H1 (cell line): ENCODE results near the gene HHIPL2. TPM values are rescaled to one million over a fixed set of nuclear protein-coding genes. Genes with fewer than 3 reads are reported as not detected.
"Not testable (repeated sequence)": the region's sequence is repeated elsewhere in the genome, so short reads cannot be mapped to it uniquely, and the experiment has no call there.

Source experiments
- CTCF ChIA-PET: fragments of 300-600 bp; sonication (Branson Sonifier 250); formaldehyde crosslinking; loops from one replicate; lab custom pipeline; 2021; ENCODE audit not compliant: partially characterized antibody; lab: Charles Lee
- POLR2A ChIA-PET: fragments of 300-600 bp; sonication (Branson Sonifier 250); formaldehyde crosslinking; loops from one replicate; lab custom pipeline; 2021; ENCODE audit warnings: inconsistent platforms; ENCODE audit not compliant: partially characterized antibody; lab: Charles Lee
- DNase-seq, 2 experiments: peaks; one replicate each; pipeline versions ENCODE4 v3.0.0 to v3.0.0-alpha.2; 2010 to 2022; ENCODE audit warnings: low spot score in 2 of 2, low read depth in 1 of 2, mixed read lengths in 1 of 2
- FAIRE-seq: peaks from 2 replicates; lab custom pipeline; 2011; peaks lifted over from hg19 to GRCh38; lab: Jason Lieb, UNC
- H2AFZ ChIP-seq: 2 replicates; pipeline ENCODE4 v1.8.1; 2012; ENCODE audit warnings: low read length, inconsistent platforms
- H2AK5ac ChIP-seq: 2 replicates; pipeline ENCODE4 v1.6.1; 2013; ENCODE audit warnings: low read depth, low read length
- H2BK120ac ChIP-seq: replicated peaks from 2 replicates; pipeline ENCODE3; 2013; ENCODE audit warnings: low read depth, low read length, inconsistent platforms
- H2BK12ac ChIP-seq: 2 replicates; pipeline ENCODE4 v1.6.1; 2013; ENCODE audit warnings: low read depth, low read length
- H2BK15ac ChIP-seq: 2 replicates; pipeline ENCODE4 v1.6.1; 2013; ENCODE audit warnings: low read length
- H2BK20ac ChIP-seq: 2 replicates; pipeline ENCODE4 v1.6.1; 2013; ENCODE audit warnings: low read length
- H2BK5ac ChIP-seq: 2 replicates; pipeline ENCODE4 v1.6.1; 2013; ENCODE audit warnings: low read depth, low read length
- H3K14ac ChIP-seq: 2 replicates; pipeline ENCODE4 v1.6.1; 2013; ENCODE audit warnings: inconsistent platforms; ENCODE audit not compliant: insufficient read length
- H3K18ac ChIP-seq: 2 replicates; pipeline ENCODE4 v1.6.1; 2013; ENCODE audit warnings: low read length; ENCODE audit errors: extremely low read depth
- H3K23ac ChIP-seq: 2 replicates; pipeline ENCODE4 v1.6.1; 2013; ENCODE audit warnings: inconsistent platforms; ENCODE audit not compliant: insufficient read length
- H3K23me2 ChIP-seq: 2 replicates; pipeline ENCODE4 v1.6.1; 2013; ENCODE audit warnings: low read depth, low read length
- H3K27ac ChIP-seq: 2 replicates; pipeline ENCODE4 v1.6.1; 2011; ENCODE audit warnings: low read depth, low read length, inconsistent platforms
- H3K27me3 ChIP-seq, 4 experiments: replicated peaks in 1 of 4; 1 replicate in 1 of 4; 2 replicates in 3 of 4; pipeline versions ENCODE4 v1.6.1 to v1.8.1; 2011 to 2013; ENCODE audit warnings: low read length in 3 of 4, mild to moderate bottlenecking in 3 of 4, inconsistent platforms in 2 of 4, mixed read lengths in 2 of 4, moderate library complexity in 1 of 4; ENCODE audit not compliant: control insufficient read depth in 3 of 4, insufficient read depth in 3 of 4; ENCODE audit errors: extremely low read depth in 1 of 4
- H3K36me3 ChIP-seq, 4 experiments: 2 replicates each; pipeline versions ENCODE4 v1.6.1 to v1.8.1; 2011 to 2013; ENCODE audit warnings: mild to moderate bottlenecking in 4 of 4, low read length in 3 of 4, moderate library complexity in 2 of 4, control low read depth in 1 of 4, inconsistent platforms in 1 of 4; ENCODE audit not compliant: insufficient read depth in 4 of 4, control insufficient read depth in 2 of 4
- H3K4ac ChIP-seq: replicated peaks from 2 replicates; pipeline ENCODE3; 2013; ENCODE audit warnings: low read length, low read depth, mixed read lengths, inconsistent platforms; ENCODE audit not compliant: insufficient read length
- H3K4me1 ChIP-seq, 4 experiments: replicated peaks in 1 of 4; 1 replicate in 1 of 4; 2 replicates in 3 of 4; pipeline versions ENCODE4 v1.6.1 to v1.8.1; 2011 to 2013; ENCODE audit warnings: low read length in 3 of 4, inconsistent platforms in 2 of 4, mixed read lengths in 1 of 4; ENCODE audit not compliant: insufficient read depth in 4 of 4, control insufficient read depth in 3 of 4
- H3K4me2 ChIP-seq, 2 experiments: 2 replicates each; pipeline versions ENCODE4 v1.6.1 to v1.8.1; 2011 to 2013; ENCODE audit warnings: low read depth in 2 of 2, low read length in 2 of 2, control low read depth in 1 of 2, inconsistent platforms in 1 of 2, mild to moderate bottlenecking in 1 of 2; ENCODE audit not compliant: insufficient read depth in 1 of 2
- H3K4me3 ChIP-seq, 4 experiments: fragments of 200-600, 300-600 bp in 1 of 4; sonication (generic), shearing (Covaris generic), sonication (Bioruptor Twin) in 1 of 4; 2 replicates each; pipeline versions ENCODE4 v1.5.1 to v1.8.1; 2011 to 2016; ENCODE audit warnings: low read length in 4 of 4, low read depth in 3 of 4, control low read depth in 2 of 4, inconsistent platforms in 2 of 4, mild to moderate bottlenecking in 2 of 4, mixed read lengths in 1 of 4, moderate library complexity in 1 of 4; ENCODE audit not compliant: insufficient read depth in 2 of 4; ENCODE audit errors: extremely low read depth in 1 of 4
- H3K56ac ChIP-seq: replicated peaks from 2 replicates; pipeline ENCODE3; 2013; ENCODE audit warnings: low read depth, mild to moderate bottlenecking, mixed read lengths, low read length, inconsistent platforms; ENCODE audit not compliant: insufficient read length
- H3K79me1 ChIP-seq: 2 replicates; pipeline ENCODE4 v1.6.1; 2013; ENCODE audit warnings: low read depth, low read length, control low read depth
- H3K79me2 ChIP-seq, 2 experiments: 2 replicates each; pipeline versions ENCODE4 v1.6.1 to v1.8.1; 2012 to 2013; ENCODE audit warnings: low read length in 2 of 2, mild to moderate bottlenecking in 2 of 2, inconsistent platforms in 1 of 2; ENCODE audit not compliant: insufficient read depth in 2 of 2, control insufficient read depth in 1 of 2
- H3K9ac ChIP-seq, 4 experiments: replicated peaks in 1 of 4; 1 replicate in 1 of 4; 2 replicates in 3 of 4; pipeline versions ENCODE4 v1.6.1 to v1.8.1; 2011 to 2013; ENCODE audit warnings: low read depth in 3 of 4, low read length in 3 of 4, control low read depth in 2 of 4, mild to moderate bottlenecking in 2 of 4, moderate library complexity in 2 of 4, inconsistent platforms in 1 of 4; ENCODE audit errors: extremely low read depth in 1 of 4
- H3K9me3 ChIP-seq, 2 experiments: 2 replicates each; pipeline versions ENCODE4 v1.6.1 to v1.8.1; 2012 to 2013; ENCODE audit warnings: mild to moderate bottlenecking in 2 of 2, moderate library complexity in 2 of 2, control low read depth in 1 of 2, inconsistent platforms in 1 of 2, low read depth in 1 of 2, low read length in 1 of 2, mixed read lengths in 1 of 2; ENCODE audit not compliant: insufficient read depth in 2 of 2
- H4K20me1 ChIP-seq, 2 experiments: replicated peaks in 1 of 2; 2 replicates each; pipeline versions ENCODE3 to v1.8.1; 2011 to 2013; ENCODE audit warnings: inconsistent platforms in 2 of 2, low read length in 2 of 2, mild to moderate bottlenecking in 1 of 2; ENCODE audit not compliant: insufficient read depth in 2 of 2, control insufficient read depth in 1 of 2
- H4K5ac ChIP-seq: 2 replicates; pipeline ENCODE4 v1.6.1; 2013; ENCODE audit warnings: low read length, low read depth, mixed read lengths, inconsistent platforms; ENCODE audit not compliant: insufficient read length
- H4K8ac ChIP-seq: 2 replicates; pipeline ENCODE4 v1.8.0; 2013; ENCODE audit warnings: mild to moderate bottlenecking, moderate library complexity, low read length, inconsistent platforms; ENCODE audit not compliant: insufficient read depth; ENCODE audit errors: extremely low read depth
- H4K91ac ChIP-seq: replicated peaks from 2 replicates; pipeline ENCODE3; 2013; ENCODE audit warnings: low read length, mixed read lengths, inconsistent platforms; ENCODE audit not compliant: insufficient read length
- WGBS, 2 experiments: shearing (Covaris generic) in 1 of 2; methylation state at CpG; one replicate each; pipeline versions ENCODE4 v1.1.6 to v1.1.7; 2013 to 2015; ENCODE audit warnings: low lambda C conversion rate in 2 of 2, mixed read lengths in 2 of 2, inconsistent platforms in 1 of 2, low coverage in 1 of 2, missing lambda C conversion rate in 1 of 2; ENCODE audit not compliant: insufficient replicate concordance in 2 of 2, insufficient coverage in 1 of 2, insufficient read length in 1 of 2; ENCODE audit errors: extremely low coverage in 1 of 2, missing lambda C conversion rate in 1 of 2; 5-methylcytosine and 5-hydroxymethylcytosine counted together
- polyA plus RNA-seq, 7 experiments: library from polyadenylated mRNA; depleted of rRNA in 3 of 7; stranded (reverse) in 5 of 7; unstranded in 2 of 7; fragments of >200 nt in 5 of 7; fragments of 200-250 nt in 2 of 7; gene quantifications; 1 replicate in 5 of 7; 2 replicates in 1 of 7; 4 replicates in 1 of 7; pipeline versions ENCODE4 v1.2.1 to v1.2.3, GENCODE V29; 2011 to 2013; ENCODE audit warnings: missing spikeins in 2 of 7, mixed read lengths in 2 of 7
- total RNA-seq: library from RNA; stranded (reverse); fragmentation: NEBNext Ultra II Directional; extraction: Animal tissue kit (Norgen Biotek cat#: 25700); gene quantifications from 2 replicates; pipeline ENCODE4 v1.2.1, GENCODE V29; 2021

HHIPL2 gene
- total and polyA plus RNA-seq, 2 of the 8 experiments (the other 6 are each of a cell fraction or from before 2014, with no cell fraction given), result 0.08 TPM; not detected in 1

DNA sequence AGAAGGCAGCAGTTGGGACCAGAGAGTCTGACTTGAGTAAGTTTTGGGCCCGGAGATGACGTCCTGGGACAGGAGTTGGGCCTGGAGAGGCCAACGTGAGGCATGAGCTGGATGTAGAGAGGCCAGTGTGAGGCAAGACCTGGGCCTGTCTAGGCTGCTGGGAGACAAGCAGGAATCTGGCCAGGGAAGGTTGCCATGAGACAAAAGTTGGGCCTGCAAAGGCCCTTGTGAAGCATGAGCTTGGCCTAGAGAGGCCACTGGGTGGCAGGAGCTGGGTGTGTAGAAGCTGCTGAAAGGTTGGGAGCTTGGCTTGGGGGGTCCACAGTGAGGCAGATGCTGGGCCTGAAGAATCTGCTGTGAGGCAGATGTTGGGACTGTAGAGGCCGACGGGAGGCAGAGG lies 71.5 kb downstream of the HHIPL2 start:
- CTCF ChIA-PET, H3K4me1 ChIP-seq, H3K4me3 ChIP-seq, H3K56ac ChIP-seq, H3K23me2 ChIP-seq, H4K91ac ChIP-seq, H2BK5ac ChIP-seq, H2AK5ac ChIP-seq, DNase-seq, H3K27me3 ChIP-seq, H3K14ac ChIP-seq, H4K20me1 ChIP-seq, H3K79me2 ChIP-seq, H3K18ac ChIP-seq, H2AFZ ChIP-seq, H2BK120ac ChIP-seq, H3K27ac ChIP-seq, H3K9me3 ChIP-seq, FAIRE-seq, H3K36me3 ChIP-seq, H3K79me1 ChIP-seq, H2BK15ac ChIP-seq, H2BK12ac ChIP-seq, H2BK20ac ChIP-seq, H3K4ac ChIP-seq, H3K9ac ChIP-seq, H3K23ac ChIP-seq, H3K4me2 ChIP-seq, H4K5ac ChIP-seq, POLR2A ChIA-PET, H4K8ac ChIP-seq: not testable (repeated sequence)
- WGBS, 2 experiments, result 94% methylated on average over 3 of the region's 5 CpGs; no CpG with 5 or more reads in 1 of the 2 experiments

- H4K5ac ChIP-seq, H3K79me1 ChIP-seq, FAIRE-seq, H3K14ac ChIP-seq, H4K20me1 ChIP-seq, H3K79me2 ChIP-seq, H3K4ac ChIP-seq, H2BK5ac ChIP-seq, H4K8ac ChIP-seq, H2AFZ ChIP-seq, H3K23ac ChIP-seq, H3K18ac ChIP-seq, H3K56ac ChIP-seq, H2BK120ac ChIP-seq, H3K27ac ChIP-seq, H4K91ac ChIP-seq, H3K4me3 ChIP-seq, H2BK12ac ChIP-seq, H2BK20ac ChIP-seq, H3K36me3 ChIP-seq, H3K23me2 ChIP-seq, H3K4me1 ChIP-seq, H3K27me3 ChIP-seq, H3K9ac ChIP-seq, DNase-seq, H3K9me3 ChIP-seq, H2BK15ac ChIP-seq, H3K4me2 ChIP-seq, H2AK5ac ChIP-seq, POLR2A ChIA-PET: not testable (repeated sequence)
- 82% methylated on average over 10 of the region's 17 CpGs; no CpG with 5 or more reads in 1 of the 2 experiments for WGBS, 2 experiments
- CTCF ChIA-PET, result interaction anchor here (0.8 to 1.9 kb wide), 5 partner anchors 8 to 161 kb away, joined by 3 to 7 read pairs (median 4); no protein-coding TSS in a partner anchor
Measured at GRCh38 chr1:222473717-222474116, 74.2 kb downstream of the HHIPL2 start.
